ENCODE data around the gene MSH3. TPM values are rescaled to one million over a fixed set of nuclear protein-coding genes. Genes with fewer than 3 reads are reported as not detected.

Gene MSH3
- total and polyA plus RNA-seq, 8 donors = 2.3 to 25.5 (median 9.9) TPM

DNA sequence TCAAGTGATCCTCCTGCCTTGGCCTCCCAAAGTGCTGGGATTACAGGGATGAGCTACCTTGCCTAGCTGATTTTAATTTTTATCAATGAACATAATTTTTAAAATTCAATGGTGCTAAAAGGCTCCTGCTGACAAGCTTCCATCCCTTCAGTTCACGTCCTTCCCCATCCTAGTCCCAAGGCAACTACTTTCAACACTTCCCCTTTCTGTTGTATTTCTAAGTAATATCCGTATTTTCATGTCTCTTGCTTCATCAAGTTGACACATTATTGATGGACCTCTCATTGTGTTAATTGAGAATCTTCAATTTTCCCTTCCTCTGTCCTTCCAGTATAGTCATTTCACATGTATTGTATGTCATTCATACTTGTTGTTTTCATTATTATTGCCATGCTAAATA is 211.9 kb downstream of the MSH3 start:
- Histone ChIP-seq H3K27me3 (no peaks in the 10 kb centered on the region), H3K36me3 (peaks cover 0 to 39% (median 24%) of the 10 kb centered on the region in 4 donors), H3K9me3 (no peaks in the 10 kb centered on the region), H3K4me1 (no peaks in the 10 kb centered on the region), H3K27ac (no peak overlapping the region), H3K4me3 (no peak overlapping the region)
- TF ChIP-seq POLR2A (IDR thresholded peaks at IDR 0.05) (no peak), EP300 (IDR thresholded peaks at IDR 0.05) (no peak), POLR2AphosphoS5 (IDR thresholded peaks at IDR 0.05) (no peak)
- TF ChIP-seq, protein P1, sequence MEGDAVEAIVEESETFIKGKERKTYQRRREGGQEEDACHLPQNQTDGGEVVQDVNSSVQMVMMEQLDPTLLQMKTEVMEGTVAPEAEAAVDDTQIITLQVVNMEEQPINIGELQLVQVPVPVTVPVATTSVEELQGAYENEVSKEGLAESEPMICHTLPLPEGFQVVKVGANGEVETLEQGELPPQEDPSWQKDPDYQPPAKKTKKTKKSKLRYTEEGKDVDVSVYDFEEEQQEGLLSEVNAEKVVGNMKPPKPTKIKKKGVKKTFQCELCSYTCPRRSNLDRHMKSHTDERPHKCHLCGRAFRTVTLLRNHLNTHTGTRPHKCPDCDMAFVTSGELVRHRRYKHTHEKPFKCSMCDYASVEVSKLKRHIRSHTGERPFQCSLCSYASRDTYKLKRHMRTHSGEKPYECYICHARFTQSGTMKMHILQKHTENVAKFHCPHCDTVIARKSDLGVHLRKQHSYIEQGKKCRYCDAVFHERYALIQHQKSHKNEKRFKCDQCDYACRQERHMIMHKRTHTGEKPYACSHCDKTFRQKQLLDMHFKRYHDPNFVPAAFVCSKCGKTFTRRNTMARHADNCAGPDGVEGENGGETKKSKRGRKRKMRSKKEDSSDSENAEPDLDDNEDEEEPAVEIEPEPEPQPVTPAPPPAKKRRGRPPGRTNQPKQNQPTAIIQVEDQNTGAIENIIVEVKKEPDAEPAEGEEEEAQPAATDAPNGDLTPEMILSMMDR (IDR thresholded peaks at IDR 0.05) = no peak
- 83 to 98% (median 92%) methylated on average over 2 of the region's 2 CpGs for WGBS, 5 donors
- intact Hi-C loops (cut with DNase I; ENCODE audit: low total_unique reads) = no loop called here
- DNase-seq = no peak

DNA sequence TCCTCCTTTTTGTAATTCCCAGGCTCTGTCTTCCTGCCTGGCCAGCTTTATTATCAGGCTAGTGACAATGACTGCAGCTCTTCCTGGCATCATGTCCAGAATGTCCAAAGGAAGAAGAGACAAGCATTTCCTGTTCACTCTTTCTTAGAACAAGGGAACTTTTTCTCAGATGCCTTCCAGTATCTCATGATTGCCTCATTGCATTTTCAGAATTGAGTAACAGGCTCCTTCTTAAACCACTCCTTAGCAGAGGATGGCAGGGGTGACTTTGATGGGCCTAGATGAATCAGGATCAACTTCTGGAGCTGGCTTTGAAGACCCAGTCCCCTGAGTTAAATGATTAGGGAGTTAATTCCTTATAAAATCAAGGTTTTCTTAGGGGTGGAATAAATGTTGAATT is 212.8 kb downstream of the MSH3 start:
- no peaks in the 10 kb centered on the region for H3K4me1 ChIP-seq
- no peaks in the 10 kb centered on the region for H3K27me3 ChIP-seq
- intact Hi-C loops (cut with DNase I; ENCODE audit: low total_unique reads) = no loop called here
- no peak for DNase-seq
- H3K27ac ChIP-seq = no peak overlapping the region
- no peak overlapping the region for H3K4me3 ChIP-seq
- no peaks in the 10 kb centered on the region for H3K9me3 ChIP-seq
- peaks cover 0 to 40% (median 30%) of the 10 kb centered on the region in 4 donors for H3K36me3 ChIP-seq
- no peak for TF ChIP-seq POLR2A (IDR thresholded peaks at IDR 0.05)
- TF ChIP-seq, protein P1 (IDR thresholded peaks at IDR 0.05) = no peak
- no peak for TF ChIP-seq EP300 (IDR thresholded peaks at IDR 0.05)
- no peak for TF ChIP-seq POLR2AphosphoS5 (IDR thresholded peaks at IDR 0.05)

DNA sequence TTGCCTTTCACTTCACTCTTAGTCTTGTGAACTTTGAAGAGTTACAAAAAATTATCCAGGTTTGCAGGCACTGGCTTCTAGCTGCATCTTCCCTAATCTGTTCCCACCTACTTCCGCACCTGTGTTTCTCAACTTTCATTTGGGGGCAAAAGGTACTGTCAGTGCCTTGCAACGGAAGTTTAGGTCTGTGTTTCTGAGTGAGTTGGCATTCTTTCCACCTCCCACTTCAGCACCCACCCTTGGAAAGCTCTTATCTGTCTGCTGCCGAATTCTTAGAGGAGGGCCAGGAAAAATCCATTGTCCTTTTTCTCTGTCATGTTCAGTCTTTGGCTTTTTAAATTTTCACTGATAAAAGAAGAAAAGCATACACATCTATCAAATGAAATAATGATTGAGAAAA is 216.0 kb downstream of the MSH3 start:
- WGBS, 5 donors = 62 to 71% (median 67%) methylated on average over 3 of the region's 3 CpGs
- no peak overlapping the region for H3K4me3 ChIP-seq
- TF ChIP-seq POLR2A (IDR thresholded peaks at IDR 0.05) (no peak), EP300 (IDR thresholded peaks at IDR 0.05) (no peak), POLR2AphosphoS5 (IDR thresholded peaks at IDR 0.05) (no peak)
- TF ChIP-seq, protein P1 (IDR thresholded peaks at IDR 0.05) = no peak

DNA sequence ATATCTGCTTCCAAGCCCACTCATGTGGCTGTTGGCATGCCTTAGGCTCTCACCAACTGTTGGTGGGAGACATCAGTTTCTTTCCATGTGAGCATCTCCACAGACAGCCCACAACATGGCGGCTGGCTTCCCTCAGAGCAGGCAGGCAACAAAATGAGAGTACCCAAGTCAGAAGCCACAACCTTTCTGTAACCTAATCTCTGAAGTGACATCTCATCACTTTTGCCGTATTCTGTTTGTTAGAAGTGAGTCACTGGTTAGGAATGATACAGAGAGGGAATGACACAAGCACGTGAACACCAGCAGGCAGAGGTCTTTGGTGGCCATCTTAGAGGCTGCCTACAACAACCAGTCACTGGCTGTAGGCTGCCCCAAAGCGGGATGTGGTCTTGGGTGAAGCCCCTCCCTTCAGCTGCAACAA is 217.1 kb downstream of the MSH3 start:
- Histone ChIP-seq H3K36me3 (peaks cover 2 to 63% (median 43%) of the 10 kb centered on the region in 4 donors), H3K9me3 (no peaks in the 10 kb centered on the region), H3K27me3 (no peaks in the 10 kb centered on the region), H3K4me3 (no peak overlapping the region), H3K4me1 (no peaks in the 10 kb centered on the region), H3K27ac (no peak overlapping the region)
- no peak for TF ChIP-seq EP300 (IDR thresholded peaks at IDR 0.05)
- TF ChIP-seq POLR2A (IDR thresholded peaks at IDR 0.05) = no peak
- no peak for TF ChIP-seq POLR2AphosphoS5 (IDR thresholded peaks at IDR 0.05)
- TF ChIP-seq, protein P1 (IDR thresholded peaks at IDR 0.05) = no peak
- intact Hi-C loops (cut with DNase I; ENCODE audit: low total_unique reads) = no loop called here
- no peak for DNase-seq
- WGBS, 5 donors = 79 to 87% (median 83%) methylated on average over 4 of the region's 4 CpGs

More for the DNA sequence above, 216.0 kb downstream of the MSH3 start:
- no peaks in the 10 kb centered on the region for H3K4me1 ChIP-seq
- no peaks in the 10 kb centered on the region for H3K9me3 ChIP-seq
- intact Hi-C loops (cut with DNase I; ENCODE audit: low total_unique reads) = no loop called here
- H3K36me3 ChIP-seq = peaks cover 2 to 63% (median 43%) of the 10 kb centered on the region in 4 donors
- no peak overlapping the region for H3K27ac ChIP-seq
- H3K27me3 ChIP-seq = no peaks in the 10 kb centered on the region
- DNase-seq = no peak

Measured in stomach (tissue), 9 donors.